Mononuclear cell (primary cell): ENCODE data around the gene FAM135A. TPM values are rescaled to one million over a fixed set of nuclear protein-coding genes. Genes with fewer than 3 reads are reported as not detected.
A peak's percentile ranks its signal among the peaks of the same experiment; 100 is the strongest.

Experiments
- H3K27me3 ChIP-seq: 2 replicates; pipeline ENCODE4 v1.6.0; 2011; ENCODE audit warnings: low read length, control low read depth; ENCODE audit not compliant: insufficient read depth
- H3K4me1 ChIP-seq: 2 replicates; pipeline ENCODE4 v1.5.1; 2011; ENCODE audit warnings: mild to moderate bottlenecking, low read length, control low read depth; ENCODE audit not compliant: insufficient read depth
- H3K4me3 ChIP-seq: 2 replicates; pipeline ENCODE4 v1.5.1; 2011; ENCODE audit warnings: mild to moderate bottlenecking, low read length, moderate library complexity
- H3K9me3 ChIP-seq: 2 replicates; pipeline ENCODE4 v1.5.1; 2011; ENCODE audit warnings: low read depth, mild to moderate bottlenecking, control low read depth, low read length
- total RNA-seq: library from RNA; depleted of rRNA; stranded (reverse); fragments of >200 nt; gene quantifications from one replicate; pipeline ENCODE4 v1.2.3, GENCODE V29; 2012

FAM135A gene
- 15.5 TPM for total RNA-seq

DNA sequence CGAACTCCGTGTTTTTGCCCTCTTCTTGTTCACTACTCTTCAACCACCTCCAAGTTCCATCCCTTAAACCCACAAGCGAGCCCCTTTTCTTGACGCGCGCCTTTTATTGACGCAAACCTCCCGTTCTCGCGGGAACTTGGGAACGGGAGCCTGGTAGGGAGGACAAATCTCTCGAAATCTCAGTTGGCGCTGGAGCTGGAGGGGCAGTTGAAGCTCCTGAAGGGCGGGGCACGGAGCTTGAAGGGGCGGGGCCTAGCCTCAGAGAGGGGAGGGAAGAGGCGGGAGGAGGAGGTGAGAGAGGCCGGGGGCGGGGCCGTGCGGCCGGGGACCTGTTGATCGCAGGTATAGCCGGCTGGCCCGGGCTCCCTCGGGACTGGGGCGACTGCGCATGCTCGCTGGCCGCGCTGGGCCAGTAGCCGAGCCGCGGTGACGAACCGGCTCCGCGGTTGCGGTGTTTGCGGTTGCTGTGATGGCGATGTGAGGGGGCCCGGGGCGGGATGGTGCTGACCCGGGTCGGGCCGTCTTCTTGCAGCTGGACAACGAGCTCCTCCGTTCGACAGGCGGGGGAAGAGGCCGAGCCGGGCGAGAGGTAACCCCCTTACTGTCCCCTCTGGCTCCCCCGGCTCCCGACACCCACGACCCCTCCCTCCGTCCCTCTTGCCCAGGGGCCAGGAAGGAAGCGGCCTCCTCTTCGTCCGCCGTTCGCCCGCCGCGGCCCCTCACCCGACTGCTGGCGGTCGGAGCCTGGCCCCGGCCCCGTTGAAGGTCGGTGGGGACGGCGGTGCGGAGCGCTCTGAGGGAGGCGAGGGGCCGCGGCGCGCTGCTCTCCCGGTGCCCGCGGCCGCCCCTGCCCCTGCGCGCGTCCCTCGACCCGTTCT, at the start of gene FAM135A:
Gene FAM135A (plus strand): TSS at position 395 of the 878 bp plus-strand sequence. CDS start 14,835 bp downstream, outside the sequence.
- Histone ChIP-seq H3K4me3 (peak within 1 kb of the TSS; percentile 55), H3K27me3 (no peaks in the 10 kb centered on the region), H3K4me1 (peaks cover 8% of the 10 kb centered on the region), H3K9me3 (no peaks in the 10 kb centered on the region)

DNA sequence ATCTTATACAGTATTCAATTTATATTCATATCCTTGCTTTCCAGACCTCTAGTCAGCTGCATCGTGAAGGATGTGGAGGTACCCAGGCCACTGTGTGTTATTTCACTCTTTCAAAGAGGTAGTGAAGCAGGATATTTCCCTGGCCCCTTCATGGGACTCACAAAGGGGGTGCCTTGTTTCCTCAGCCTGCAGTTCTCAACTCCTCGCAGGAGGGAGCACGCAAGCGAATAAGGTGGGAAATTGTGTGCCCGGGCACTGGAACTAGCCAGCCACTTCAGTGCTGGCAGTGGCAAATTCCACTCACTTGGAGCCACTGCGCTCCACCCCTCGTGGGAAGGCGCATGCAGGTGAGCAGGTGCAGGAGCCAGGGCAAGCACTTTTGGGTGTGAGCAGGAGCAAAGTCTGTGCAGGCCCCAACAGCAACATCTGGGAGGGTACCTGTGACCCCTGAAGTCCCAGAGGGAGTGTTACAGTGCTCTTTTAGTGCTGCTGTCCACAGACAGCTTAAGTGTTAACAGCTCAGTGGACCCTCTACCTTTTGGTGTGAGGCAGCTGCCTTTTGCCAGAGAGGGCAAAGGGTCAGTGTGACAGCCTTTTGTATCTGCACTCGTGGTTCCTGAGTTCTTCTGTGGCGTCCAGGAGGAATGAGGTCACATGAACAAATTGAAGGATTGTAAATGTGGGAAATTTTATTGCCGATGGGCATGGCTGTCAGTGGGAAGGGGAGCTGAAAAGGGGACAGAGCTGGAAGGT, 49.4 kb upstream of the FAM135A start:
- H3K4me1 ChIP-seq = no peaks in the 10 kb centered on the region
- no peaks in the 10 kb centered on the region for H3K27me3 ChIP-seq
- no peak overlapping the region for H3K4me3 ChIP-seq
- H3K9me3 ChIP-seq = no peaks in the 10 kb centered on the region

- H3K9me3 ChIP-seq = no peaks in the 10 kb centered on the region
- no peak overlapping the region for H3K4me3 ChIP-seq
- H3K4me1 ChIP-seq = no peaks in the 10 kb centered on the region
- peaks cover 3% of the 10 kb centered on the region for H3K27me3 ChIP-seq
Observed at GRCh38 chr6:70369332-70369950, 43.9 kb upstream of the FAM135A start.

DNA sequence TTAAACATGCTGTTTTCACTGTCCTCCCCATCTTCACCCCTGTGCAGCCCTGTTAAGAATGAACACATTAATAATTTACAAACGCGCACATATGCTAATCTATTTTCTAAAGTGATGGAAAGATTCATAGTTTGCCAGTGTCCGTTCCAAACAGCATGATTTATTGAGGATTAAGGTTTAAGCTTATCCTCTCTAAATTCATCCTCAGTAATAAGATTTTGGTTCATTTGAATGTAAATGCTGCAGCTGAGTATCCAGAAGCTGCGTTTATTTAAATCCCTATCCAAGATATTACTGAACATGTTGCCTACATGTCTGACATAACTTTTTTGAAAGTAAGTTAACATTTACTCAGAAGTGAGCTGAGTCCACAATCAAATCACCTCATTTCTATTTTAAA, 42.8 kb upstream of the FAM135A start:
- Histone ChIP-seq H3K27me3 (peaks cover 3% of the 10 kb centered on the region), H3K4me1 (no peaks in the 10 kb centered on the region)

GRCh38 chr6:70371454-70372105, 41.7 kb upstream of the FAM135A start:
- Histone ChIP-seq H3K4me1 (no peaks in the 10 kb centered on the region), H3K27me3 (peaks cover 3% of the 10 kb centered on the region), H3K4me3 (no peak overlapping the region), H3K9me3 (no peaks in the 10 kb centered on the region)

More for the DNA sequence above, 42.8 kb upstream of the FAM135A start:
- no peak overlapping the region for H3K4me3 ChIP-seq
- H3K9me3 ChIP-seq = no peaks in the 10 kb centered on the region

DNA sequence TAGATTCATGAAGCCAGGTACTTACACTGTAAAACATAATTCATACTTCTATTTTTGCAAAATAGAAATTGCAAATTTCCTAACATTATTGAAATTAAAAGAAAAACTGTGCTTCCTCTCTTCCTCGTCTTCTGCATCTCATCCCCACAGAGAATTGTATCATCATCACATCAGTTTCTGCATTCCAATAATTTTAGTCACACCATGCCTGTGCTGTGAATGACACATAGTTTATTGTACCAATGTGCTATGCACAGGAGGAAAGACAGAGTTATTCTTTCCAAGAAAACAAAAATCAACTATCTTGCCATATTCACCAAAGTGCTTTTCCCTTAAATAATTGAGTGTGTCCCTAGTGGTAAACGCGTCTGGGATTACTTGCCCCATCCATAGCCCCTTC, 38.1 kb upstream of the FAM135A start:
- no peaks in the 10 kb centered on the region for H3K4me1 ChIP-seq
- H3K9me3 ChIP-seq = no peaks in the 10 kb centered on the region
- no peak overlapping the region for H3K4me3 ChIP-seq
- peaks cover 3% of the 10 kb centered on the region for H3K27me3 ChIP-seq

DNA sequence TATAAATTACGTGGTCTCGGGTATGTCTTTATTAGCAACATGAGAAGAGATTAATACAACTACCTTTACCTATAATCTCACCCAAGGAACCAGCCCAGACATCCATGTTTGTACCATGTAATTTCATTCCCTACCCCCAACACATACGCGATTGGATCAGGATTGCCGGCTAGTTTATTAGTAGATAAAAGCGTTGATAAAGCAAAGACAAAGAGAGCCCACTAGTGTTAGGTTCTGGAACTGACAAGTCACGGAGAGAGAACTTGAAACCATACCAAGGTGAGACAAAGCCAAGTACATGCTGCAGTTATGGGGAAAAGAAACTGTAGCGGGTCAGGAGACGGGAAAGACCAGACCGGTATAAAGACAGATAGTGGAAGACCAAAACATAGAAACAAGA, 37.4 kb upstream of the FAM135A start:
- Histone ChIP-seq H3K4me3 (no peak overlapping the region), H3K27me3 (peaks cover 3% of the 10 kb centered on the region), H3K4me1 (no peaks in the 10 kb centered on the region)

DNA sequence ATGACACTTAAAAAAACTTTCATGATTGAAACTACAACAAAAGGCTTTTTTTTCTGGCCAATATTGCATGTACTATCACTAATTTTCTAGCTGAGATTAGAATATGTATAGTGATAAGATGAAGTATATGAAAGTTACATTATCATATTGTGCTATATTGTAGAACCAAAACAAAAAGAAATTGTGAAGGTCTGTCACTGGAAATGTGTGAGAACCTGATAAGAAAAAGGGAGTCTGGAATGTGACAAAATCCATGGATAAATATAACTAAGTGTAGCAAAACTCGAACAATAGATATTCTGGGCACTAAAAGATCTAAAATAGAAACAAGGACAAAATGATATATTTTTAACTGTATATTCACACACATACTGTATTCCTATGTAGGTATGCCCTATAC, 36.7 kb upstream of the FAM135A start:
- H3K9me3 ChIP-seq = no peaks in the 10 kb centered on the region
- H3K27me3 ChIP-seq = peaks cover 3% of the 10 kb centered on the region
- H3K4me1 ChIP-seq = no peaks in the 10 kb centered on the region

More for the DNA sequence above, 37.4 kb upstream of the FAM135A start:
- H3K9me3 ChIP-seq = no peaks in the 10 kb centered on the region

GRCh38 chr6:70377372-70377771, 35.9 kb upstream of the FAM135A start:
- no peak overlapping the region for H3K4me3 ChIP-seq
- peaks cover 3% of the 10 kb centered on the region for H3K27me3 ChIP-seq
- no peaks in the 10 kb centered on the region for H3K4me1 ChIP-seq
- H3K9me3 ChIP-seq = no peaks in the 10 kb centered on the region

More for the DNA sequence above, 36.7 kb upstream of the FAM135A start:
- H3K4me3 ChIP-seq = no peak overlapping the region

DNA sequence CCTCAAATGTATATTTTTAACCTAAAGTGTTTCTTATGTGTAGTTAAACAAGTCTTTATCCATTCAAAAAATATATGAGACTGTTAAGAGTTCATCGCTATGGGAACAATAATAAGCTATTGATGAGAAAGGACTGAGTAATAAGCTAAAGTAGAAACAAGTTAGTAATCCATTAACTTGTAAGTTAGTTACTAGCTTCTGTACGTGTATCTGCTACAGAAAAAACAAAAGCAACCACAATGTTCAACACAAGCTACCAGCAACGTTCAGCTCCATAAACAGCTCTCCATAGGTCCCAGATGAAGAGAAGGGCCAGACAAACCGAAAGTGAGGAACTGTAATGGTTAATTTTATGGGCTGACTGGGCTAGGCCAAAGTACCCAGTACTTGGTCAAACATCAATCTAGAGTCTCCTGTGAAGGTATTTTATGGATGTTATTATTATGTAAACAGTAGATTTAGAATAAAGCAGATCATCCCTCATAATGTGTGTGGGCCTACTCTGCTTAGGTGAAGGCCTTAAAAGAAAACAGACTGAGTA, 33.8 kb upstream of the FAM135A start:
- no peaks in the 10 kb centered on the region for H3K27me3 ChIP-seq
- H3K9me3 ChIP-seq = no peaks in the 10 kb centered on the region
- no peaks in the 10 kb centered on the region for H3K4me1 ChIP-seq
- no peak overlapping the region for H3K4me3 ChIP-seq

DNA sequence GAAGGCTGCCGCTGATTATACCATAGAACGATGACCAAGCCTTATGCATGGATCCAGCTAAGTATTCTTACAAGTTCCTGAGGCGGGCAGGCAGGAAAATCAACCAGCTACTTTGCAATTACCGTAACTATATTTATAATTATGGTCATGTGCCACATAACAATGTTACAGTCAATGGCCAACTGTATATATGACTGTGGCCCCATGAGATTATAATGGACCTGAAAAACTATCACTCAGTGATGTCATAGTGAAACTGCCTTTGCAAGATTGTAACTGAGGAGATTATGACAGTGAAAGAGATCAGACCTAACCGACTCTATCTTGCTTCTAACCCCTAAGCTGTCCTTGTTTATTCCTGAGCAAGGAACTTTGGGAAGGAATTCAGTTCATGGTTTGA, 33.1 kb upstream of the FAM135A start:
- Histone ChIP-seq H3K4me3 (no peak overlapping the region), H3K9me3 (no peaks in the 10 kb centered on the region), H3K4me1 (no peaks in the 10 kb centered on the region), H3K27me3 (no peaks in the 10 kb centered on the region)

GRCh38 chr6:70380771-70381416, 32.4 kb upstream of the FAM135A start:
- no peak overlapping the region for H3K4me3 ChIP-seq
- no peaks in the 10 kb centered on the region for H3K4me1 ChIP-seq

DNA sequence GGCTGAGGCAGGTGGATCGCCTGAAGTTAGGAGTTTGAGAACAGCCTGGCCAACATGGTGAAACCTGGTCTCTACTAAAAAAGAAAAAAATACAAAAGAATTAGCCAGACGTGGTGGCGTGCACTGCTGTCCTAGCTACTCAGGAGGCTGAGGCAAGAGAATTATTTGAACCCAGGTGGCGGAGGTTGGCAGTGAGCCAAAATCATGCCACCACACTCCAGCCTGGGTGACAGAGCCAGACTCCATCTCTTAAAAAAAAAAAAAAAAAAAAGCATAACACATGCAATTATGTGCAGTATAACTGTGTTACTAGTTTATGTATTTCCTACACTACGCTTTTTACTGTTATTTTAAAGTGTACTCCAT, 31.9 kb upstream of the FAM135A start:
- Histone ChIP-seq H3K27me3 (peaks cover 2% of the 10 kb centered on the region), H3K9me3 (no peaks in the 10 kb centered on the region), H3K4me3 (no peak overlapping the region), H3K4me1 (no peaks in the 10 kb centered on the region)

More at GRCh38 chr6:70380771-70381416, 32.4 kb upstream of the FAM135A start:
- peaks cover 2% of the 10 kb centered on the region for H3K27me3 ChIP-seq
- H3K9me3 ChIP-seq = no peaks in the 10 kb centered on the region

- peaks cover 18% of the 10 kb centered on the region for H3K27me3 ChIP-seq
- no peaks in the 10 kb centered on the region for H3K9me3 ChIP-seq
- no peak overlapping the region for H3K4me3 ChIP-seq
- no peaks in the 10 kb centered on the region for H3K4me1 ChIP-seq
Observed at GRCh38 chr6:70385901-70386300, 27.4 kb upstream of the FAM135A start.
